GM23338 (cell line): ENCODE data around the gene VSX1.

Experiments used
- CREB1 ChIP-seq: fragments of 250-450 bp; sonication (Bioruptor Pico); IDR thresholded peaks from 2 replicates; pipeline ENCODE4 v1.5.0; 2020; ENCODE audit warnings: low read depth, mild to moderate bottlenecking, moderate library complexity
- EZH2 ChIP-seq: fragments of 200-600 bp; sonication (generic); IDR thresholded peaks from one replicate; pipeline ENCODE4 v1.8.0; 2017; ENCODE audit warnings: antibody characterized with exemption, mild to moderate bottlenecking, low read depth; ENCODE audit not compliant: unreplicated experiment
- EZH2phosphoT487 ChIP-seq: fragments of 200-600 bp; sonication (generic); IDR thresholded peaks from one replicate; pipeline ENCODE4 v1.8.1; 2018; ENCODE audit warnings: antibody characterized with exemption; ENCODE audit not compliant: unreplicated experiment
- JUNB ChIP-seq: IDR thresholded peaks from one replicate; pipeline ENCODE4 v1.6.1; 2016; ENCODE audit warnings: antibody characterized with exemption; ENCODE audit not compliant: unreplicated experiment
- NANOG ChIP-seq: IDR thresholded peaks from 2 replicates; pipeline ENCODE4 v1.6.1; 2016; ENCODE audit warnings: antibody characterized with exemption, borderline replicate concordance
- POLR2AphosphoS5 ChIP-seq: IDR thresholded peaks from 2 replicates; pipeline ENCODE4 v1.6.1; 2016; ENCODE audit warnings: antibody characterized with exemption, low read depth
- STAT1 ChIP-seq: IDR thresholded peaks from one replicate; pipeline ENCODE4 v1.6.1; 2016; ENCODE audit warnings: antibody characterized with exemption; ENCODE audit not compliant: unreplicated experiment
- ZNF114 ChIP-seq: fragments of 250-450 bp; sonication (Bioruptor Pico); IDR thresholded peaks from 2 replicates; pipeline ENCODE4 v1.5.0; 2020; ENCODE audit warnings: mild to moderate bottlenecking, moderate library complexity
- ZNF331 ChIP-seq: fragments of 250-450 bp; sonication (Bioruptor Pico); IDR thresholded peaks from 2 replicates; pipeline ENCODE4 v1.5.0; 2020; ENCODE audit warnings: low read depth, mild to moderate bottlenecking, moderate library complexity
- TF ChIP-seq, protein P1 (sequence below), 2 experiments: fragments of 200-600 bp in 1 of 2; sonication (generic) in 1 of 2; conservative IDR thresholded peaks; 2 replicates each; pipeline versions ENCODE4 v1.5.1 to v1.6.1; 2016 to 2017; ENCODE audit warnings: antibody characterized with exemption in 2 of 2, low read depth in 2 of 2, mild to moderate bottlenecking in 2 of 2, moderate library complexity in 1 of 2
- TF ChIP-seq, protein P2 (sequence below): IDR thresholded peaks from one replicate; pipeline ENCODE4 v1.6.1; 2018; ENCODE audit warnings: antibody characterized with exemption; ENCODE audit not compliant: unreplicated experiment
- TF ChIP-seq, protein P3 (sequence below): IDR thresholded peaks from 2 replicates; pipeline ENCODE4 v1.6.1; 2016; ENCODE audit warnings: antibody characterized with exemption
- TF ChIP-seq, protein P4 (sequence below): fragments of 250-450 bp; sonication (Bioruptor Pico); IDR thresholded peaks from 2 replicates; pipeline ENCODE4 v1.5.0; 2020; ENCODE audit warnings: mild to moderate bottlenecking, moderate library complexity

DNA sequence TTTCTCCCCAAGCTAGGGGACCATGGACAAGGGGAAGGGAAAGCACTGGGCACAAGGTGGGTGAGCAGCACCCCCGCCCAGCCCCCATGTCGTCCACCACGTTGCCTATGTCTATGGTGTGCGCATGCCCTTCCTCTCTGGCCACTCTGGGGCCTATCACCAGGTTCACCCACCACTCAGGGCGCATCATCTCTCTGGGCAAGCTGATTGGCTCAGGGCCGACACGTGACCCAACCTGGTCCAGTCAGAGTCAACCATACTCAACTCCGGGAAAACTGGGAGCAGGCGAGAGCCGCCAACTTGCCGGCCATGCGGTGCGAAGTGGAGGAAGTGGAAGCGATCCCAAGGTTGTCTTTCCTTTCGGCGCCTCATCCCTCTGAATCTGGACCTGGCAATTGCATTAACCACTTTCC lies 49.9 kb downstream of the VSX1 start:
- TF ChIP-seq POLR2AphosphoS5 (no peak), EZH2 (no peak), CREB1 (CRISPR knock-in tag) (no peak), STAT1 (no peak), EZH2phosphoT487 (no peak), JUNB (no peak), ZNF114 (CRISPR knock-in tag) (no peak), ZNF331 (no peak), NANOG (no peak)
- TF ChIP-seq, protein P1, sequence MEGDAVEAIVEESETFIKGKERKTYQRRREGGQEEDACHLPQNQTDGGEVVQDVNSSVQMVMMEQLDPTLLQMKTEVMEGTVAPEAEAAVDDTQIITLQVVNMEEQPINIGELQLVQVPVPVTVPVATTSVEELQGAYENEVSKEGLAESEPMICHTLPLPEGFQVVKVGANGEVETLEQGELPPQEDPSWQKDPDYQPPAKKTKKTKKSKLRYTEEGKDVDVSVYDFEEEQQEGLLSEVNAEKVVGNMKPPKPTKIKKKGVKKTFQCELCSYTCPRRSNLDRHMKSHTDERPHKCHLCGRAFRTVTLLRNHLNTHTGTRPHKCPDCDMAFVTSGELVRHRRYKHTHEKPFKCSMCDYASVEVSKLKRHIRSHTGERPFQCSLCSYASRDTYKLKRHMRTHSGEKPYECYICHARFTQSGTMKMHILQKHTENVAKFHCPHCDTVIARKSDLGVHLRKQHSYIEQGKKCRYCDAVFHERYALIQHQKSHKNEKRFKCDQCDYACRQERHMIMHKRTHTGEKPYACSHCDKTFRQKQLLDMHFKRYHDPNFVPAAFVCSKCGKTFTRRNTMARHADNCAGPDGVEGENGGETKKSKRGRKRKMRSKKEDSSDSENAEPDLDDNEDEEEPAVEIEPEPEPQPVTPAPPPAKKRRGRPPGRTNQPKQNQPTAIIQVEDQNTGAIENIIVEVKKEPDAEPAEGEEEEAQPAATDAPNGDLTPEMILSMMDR (conservative IDR thresholded peaks at IDR 0.05; ENCODE audit: low read depth in 2 of 2): no peak
- TF ChIP-seq, protein P2, sequence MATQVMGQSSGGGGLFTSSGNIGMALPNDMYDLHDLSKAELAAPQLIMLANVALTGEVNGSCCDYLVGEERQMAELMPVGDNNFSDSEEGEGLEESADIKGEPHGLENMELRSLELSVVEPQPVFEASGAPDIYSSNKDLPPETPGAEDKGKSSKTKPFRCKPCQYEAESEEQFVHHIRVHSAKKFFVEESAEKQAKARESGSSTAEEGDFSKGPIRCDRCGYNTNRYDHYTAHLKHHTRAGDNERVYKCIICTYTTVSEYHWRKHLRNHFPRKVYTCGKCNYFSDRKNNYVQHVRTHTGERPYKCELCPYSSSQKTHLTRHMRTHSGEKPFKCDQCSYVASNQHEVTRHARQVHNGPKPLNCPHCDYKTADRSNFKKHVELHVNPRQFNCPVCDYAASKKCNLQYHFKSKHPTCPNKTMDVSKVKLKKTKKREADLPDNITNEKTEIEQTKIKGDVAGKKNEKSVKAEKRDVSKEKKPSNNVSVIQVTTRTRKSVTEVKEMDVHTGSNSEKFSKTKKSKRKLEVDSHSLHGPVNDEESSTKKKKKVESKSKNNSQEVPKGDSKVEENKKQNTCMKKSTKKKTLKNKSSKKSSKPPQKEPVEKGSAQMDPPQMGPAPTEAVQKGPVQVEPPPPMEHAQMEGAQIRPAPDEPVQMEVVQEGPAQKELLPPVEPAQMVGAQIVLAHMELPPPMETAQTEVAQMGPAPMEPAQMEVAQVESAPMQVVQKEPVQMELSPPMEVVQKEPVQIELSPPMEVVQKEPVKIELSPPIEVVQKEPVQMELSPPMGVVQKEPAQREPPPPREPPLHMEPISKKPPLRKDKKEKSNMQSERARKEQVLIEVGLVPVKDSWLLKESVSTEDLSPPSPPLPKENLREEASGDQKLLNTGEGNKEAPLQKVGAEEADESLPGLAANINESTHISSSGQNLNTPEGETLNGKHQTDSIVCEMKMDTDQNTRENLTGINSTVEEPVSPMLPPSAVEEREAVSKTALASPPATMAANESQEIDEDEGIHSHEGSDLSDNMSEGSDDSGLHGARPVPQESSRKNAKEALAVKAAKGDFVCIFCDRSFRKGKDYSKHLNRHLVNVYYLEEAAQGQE: no peak
- TF ChIP-seq, protein P3, sequence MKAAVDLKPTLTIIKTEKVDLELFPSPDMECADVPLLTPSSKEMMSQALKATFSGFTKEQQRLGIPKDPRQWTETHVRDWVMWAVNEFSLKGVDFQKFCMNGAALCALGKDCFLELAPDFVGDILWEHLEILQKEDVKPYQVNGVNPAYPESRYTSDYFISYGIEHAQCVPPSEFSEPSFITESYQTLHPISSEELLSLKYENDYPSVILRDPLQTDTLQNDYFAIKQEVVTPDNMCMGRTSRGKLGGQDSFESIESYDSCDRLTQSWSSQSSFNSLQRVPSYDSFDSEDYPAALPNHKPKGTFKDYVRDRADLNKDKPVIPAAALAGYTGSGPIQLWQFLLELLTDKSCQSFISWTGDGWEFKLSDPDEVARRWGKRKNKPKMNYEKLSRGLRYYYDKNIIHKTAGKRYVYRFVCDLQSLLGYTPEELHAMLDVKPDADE: no peak
- TF ChIP-seq, protein P4, sequence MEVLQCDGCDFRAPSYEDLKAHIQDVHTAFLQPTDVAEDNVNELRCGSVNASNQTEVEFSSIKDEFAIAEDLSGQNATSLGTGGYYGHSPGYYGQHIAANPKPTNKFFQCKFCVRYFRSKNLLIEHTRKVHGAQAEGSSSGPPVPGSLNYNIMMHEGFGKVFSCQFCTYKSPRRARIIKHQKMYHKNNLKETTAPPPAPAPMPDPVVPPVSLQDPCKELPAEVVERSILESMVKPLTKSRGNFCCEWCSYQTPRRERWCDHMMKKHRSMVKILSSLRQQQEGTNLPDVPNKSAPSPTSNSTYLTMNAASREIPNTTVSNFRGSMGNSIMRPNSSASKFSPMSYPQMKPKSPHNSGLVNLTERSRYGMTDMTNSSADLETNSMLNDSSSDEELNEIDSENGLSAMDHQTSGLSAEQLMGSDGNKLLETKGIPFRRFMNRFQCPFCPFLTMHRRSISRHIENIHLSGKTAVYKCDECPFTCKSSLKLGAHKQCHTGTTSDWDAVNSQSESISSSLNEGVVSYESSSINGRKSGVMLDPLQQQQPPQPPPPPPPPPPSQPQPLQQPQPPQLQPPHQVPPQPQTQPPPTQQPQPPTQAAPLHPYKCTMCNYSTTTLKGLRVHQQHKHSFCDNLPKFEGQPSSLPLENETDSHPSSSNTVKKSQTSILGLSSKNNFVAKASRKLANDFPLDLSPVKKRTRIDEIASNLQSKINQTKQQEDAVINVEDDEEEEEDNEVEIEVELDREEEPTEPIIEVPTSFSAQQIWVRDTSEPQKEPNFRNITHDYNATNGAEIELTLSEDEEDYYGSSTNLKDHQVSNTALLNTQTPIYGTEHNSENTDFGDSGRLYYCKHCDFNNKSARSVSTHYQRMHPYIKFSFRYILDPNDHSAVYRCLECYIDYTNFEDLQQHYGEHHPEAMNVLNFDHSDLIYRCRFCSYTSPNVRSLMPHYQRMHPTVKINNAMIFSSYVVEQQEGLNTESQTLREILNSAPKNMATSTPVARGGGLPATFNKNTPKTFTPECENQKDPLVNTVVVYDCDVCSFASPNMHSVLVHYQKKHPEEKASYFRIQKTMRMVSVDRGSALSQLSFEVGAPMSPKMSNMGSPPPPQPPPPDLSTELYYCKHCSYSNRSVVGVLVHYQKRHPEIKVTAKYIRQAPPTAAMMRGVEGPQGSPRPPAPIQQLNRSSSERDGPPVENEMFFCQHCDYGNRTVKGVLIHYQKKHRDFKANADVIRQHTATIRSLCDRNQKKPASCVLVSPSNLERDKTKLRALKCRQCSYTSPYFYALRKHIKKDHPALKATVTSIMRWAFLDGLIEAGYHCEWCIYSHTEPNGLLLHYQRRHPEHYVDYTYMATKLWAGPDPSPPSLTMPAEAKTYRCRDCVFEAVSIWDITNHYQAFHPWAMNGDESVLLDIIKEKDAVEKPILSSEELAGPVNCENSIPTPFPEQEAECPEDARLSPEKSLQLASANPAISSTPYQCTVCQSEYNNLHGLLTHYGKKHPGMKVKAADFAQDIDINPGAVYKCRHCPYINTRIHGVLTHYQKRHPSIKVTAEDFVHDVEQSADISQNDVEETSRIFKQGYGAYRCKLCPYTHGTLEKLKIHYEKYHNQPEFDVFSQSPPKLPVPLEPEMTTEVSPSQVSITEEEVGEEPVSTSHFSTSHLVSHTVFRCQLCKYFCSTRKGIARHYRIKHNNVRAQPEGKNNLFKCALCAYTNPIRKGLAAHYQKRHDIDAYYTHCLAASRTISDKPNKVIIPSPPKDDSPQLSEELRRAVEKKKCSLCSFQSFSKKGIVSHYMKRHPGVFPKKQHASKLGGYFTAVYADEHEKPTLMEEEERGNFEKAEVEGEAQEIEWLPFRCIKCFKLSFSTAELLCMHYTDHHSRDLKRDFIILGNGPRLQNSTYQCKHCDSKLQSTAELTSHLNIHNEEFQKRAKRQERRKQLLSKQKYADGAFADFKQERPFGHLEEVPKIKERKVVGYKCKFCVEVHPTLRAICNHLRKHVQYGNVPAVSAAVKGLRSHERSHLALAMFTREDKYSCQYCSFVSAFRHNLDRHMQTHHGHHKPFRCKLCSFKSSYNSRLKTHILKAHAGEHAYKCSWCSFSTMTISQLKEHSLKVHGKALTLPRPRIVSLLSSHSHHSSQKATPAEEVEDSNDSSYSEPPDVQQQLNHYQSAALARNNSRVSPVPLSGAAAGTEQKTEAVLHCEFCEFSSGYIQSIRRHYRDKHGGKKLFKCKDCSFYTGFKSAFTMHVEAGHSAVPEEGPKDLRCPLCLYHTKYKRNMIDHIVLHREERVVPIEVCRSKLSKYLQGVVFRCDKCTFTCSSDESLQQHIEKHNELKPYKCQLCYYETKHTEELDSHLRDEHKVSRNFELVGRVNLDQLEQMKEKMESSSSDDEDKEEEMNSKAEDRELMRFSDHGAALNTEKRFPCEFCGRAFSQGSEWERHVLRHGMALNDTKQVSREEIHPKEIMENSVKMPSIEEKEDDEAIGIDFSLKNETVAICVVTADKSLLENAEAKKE: no peak
